GM12878 (cell line): ENCODE measurements around the gene MAP3K4. TPM values are rescaled to one million over a fixed set of nuclear protein-coding genes. Genes with fewer than 3 reads are reported as not detected.

Experiments used
- ATAC-seq: fragments of 200-7000 bp; cut with Tn5 transposase; 3 replicates; pipeline ENCODE4 v1.9.1; 2020; ENCODE audit warnings: mild to moderate bottlenecking, moderate library complexity
- BruUV-seq: library from RNA; stranded (reverse); fragments of 400-500 nt; replicated peaks from 2 replicates; lab custom pipeline; 2021; lab: Mats Ljungman, UMichigan
- CTCF ChIA-PET: fragments of 300-600 bp; sonication (Branson Sonifier 250); formaldehyde crosslinking; extraction: SDS; loops from one replicate; lab custom pipeline; 2021; ENCODE audit warnings: inconsistent platforms; lab: Yijun Ruan, JAX
- POLR2A ChIA-PET: fragments of 350-600 bp; formaldehyde crosslinking; extraction: SDS; loops from one replicate; lab custom pipeline; 2021; ENCODE audit warnings: inconsistent platforms; lab: Charles Lee
- RAD21 ChIA-PET: fragments of 300-600 bp; sonication (Branson Sonifier 250); formaldehyde crosslinking; loops from one replicate; lab custom pipeline; 2023; ENCODE audit warnings: antibody characterized with exemption; ENCODE audit not compliant: unreplicated experiment; lab: Charles Lee
- SMC1A ChIA-PET: fragments of 300-600 bp; sonication (Branson Sonifier 250); formaldehyde crosslinking; loops from one replicate; lab custom pipeline; 2023; ENCODE audit not compliant: unreplicated experiment, uncharacterized antibody; lab: Charles Lee
- DNase-seq: peaks from one replicate; pipeline ENCODE4 v3.0.0-alpha.2; 2011; ENCODE audit warnings: low read depth, low spot score
- FAIRE-seq: peaks from 3 replicates; lab custom pipeline; 2011; peaks lifted over from hg19 to GRCh38; lab: Jason Lieb, UNC
- H2AFZ ChIP-seq: 2 replicates; pipeline ENCODE4 v1.6.0; 2011; ENCODE audit warnings: low read depth, low read length, control low read depth; ENCODE audit not compliant: control insufficient read depth
- H3K27ac ChIP-seq: 2 replicates; pipeline ENCODE4 v1.5.1; 2011; ENCODE audit warnings: control low read depth; ENCODE audit not compliant: control insufficient read depth, insufficient read depth
- H3K27me3 ChIP-seq, 2 experiments: replicated peaks in 1 of 2; 2 replicates each; pipeline versions ENCODE4 v1.6.0 to v1.6.1; 2011; ENCODE audit warnings: low read length in 1 of 2; ENCODE audit not compliant: control insufficient read depth in 2 of 2, insufficient read depth in 2 of 2
- H3K36me3 ChIP-seq, 2 experiments: 2 replicates each; pipeline ENCODE4 v1.5.1; 2011; ENCODE audit warnings: low read length in 1 of 2; ENCODE audit not compliant: control insufficient read depth in 2 of 2, insufficient read depth in 2 of 2
- H3K4me1 ChIP-seq: 2 replicates; pipeline ENCODE4 v1.6.1; 2011; ENCODE audit warnings: mild to moderate bottlenecking, low read length, moderate library complexity, mixed read lengths; ENCODE audit not compliant: control insufficient read depth, insufficient read depth
- H3K4me2 ChIP-seq: 2 replicates; pipeline ENCODE4 v1.6.0; 2011; ENCODE audit warnings: control low read depth; ENCODE audit not compliant: control insufficient read depth, insufficient read depth
- H3K4me3 ChIP-seq: fragments of 200-600 bp; sonication (generic); 2 replicates; pipeline ENCODE4 v1.5.1; 2016
- H3K79me2 ChIP-seq: 2 replicates; pipeline ENCODE4 v1.6.0; 2011; ENCODE audit warnings: low read length; ENCODE audit not compliant: control insufficient read depth, insufficient read depth
- H3K9ac ChIP-seq: 2 replicates; pipeline ENCODE4 v1.8.0; 2011; ENCODE audit warnings: low read length, control low read depth, mixed read lengths; ENCODE audit not compliant: control insufficient read depth, insufficient read depth
- H3K9me3 ChIP-seq: replicated peaks from 3 replicates; pipeline ENCODE4 v1.5.1; 2011; ENCODE audit warnings: mild to moderate bottlenecking, low read length; ENCODE audit not compliant: control insufficient read depth, insufficient read depth
- H4K20me1 ChIP-seq: 2 replicates; pipeline ENCODE4 v1.6.0; 2011; ENCODE audit not compliant: control insufficient read depth, insufficient read depth
- CBX3 ChIP-seq: fragments of 200-600 bp; sonication (generic); IDR thresholded peaks from 2 replicates; pipeline ENCODE4 v1.6.1; 2016; ENCODE audit warnings: low read depth, borderline replicate concordance
- CUX1 ChIP-seq: IDR thresholded peaks from 2 replicates; pipeline ENCODE4 v1.6.1; 2012; ENCODE audit warnings: improper control_type of control experiment, low read depth, low read length; ENCODE audit not compliant: insufficient replicate concordance
- EZH2 ChIP-seq: IDR thresholded peaks from 2 replicates; pipeline ENCODE4 v1.6.1; 2012; ENCODE audit warnings: low read depth, mild to moderate bottlenecking, control low read depth, inconsistent platforms, low read length, borderline replicate concordance; ENCODE audit not compliant: control insufficient read depth
- KLF5 ChIP-seq: fragments of 450-650 bp; IDR thresholded peaks from 2 replicates; pipeline ENCODE4 v1.6.1; 2014; ENCODE audit warnings: mild to moderate bottlenecking; ENCODE audit not compliant: partially characterized antibody
- MXI1 ChIP-seq: fragments of 150-350 bp; IDR thresholded peaks from 2 replicates; pipeline ENCODE4 v1.6.1; 2011; ENCODE audit warnings: low read depth, mild to moderate bottlenecking, inconsistent platforms, low read length, improper control_type of control experiment
- RB1 ChIP-seq: fragments of 450-650 bp; formaldehyde crosslinking; IDR thresholded peaks from 2 replicates; pipeline ENCODE4 v1.6.1; 2017; ENCODE audit warnings: mild to moderate bottlenecking, borderline replicate concordance
- ZNF687 ChIP-seq: fragments of 450-650 bp; IDR thresholded peaks from 2 replicates; pipeline ENCODE4 v1.6.1; 2017; ENCODE audit warnings: mild to moderate bottlenecking, moderate library complexity
- WGBS: methylation state at CpG from one replicate; pipeline ENCODE4 v1.1.6; 2016; ENCODE audit warnings: low lambda C conversion rate; ENCODE audit not compliant: insufficient replicate concordance, insufficient coverage; ENCODE audit errors: missing lambda C conversion rate; 5-methylcytosine and 5-hydroxymethylcytosine counted together
- in situ Hi-C: fragments of 300-500 bp; cut with MboI; formaldehyde crosslinking; loops from 9 replicates; pipeline ENCODE4 v1.14.3; 2018; ENCODE audit warnings: mixed read lengths
- intact Hi-C: fragments of 100-400 bp; cut with micrococcal nuclease; formaldehyde crosslinking; loops from one replicate; pipeline ENCODE4 v1.14.2; 2022; ENCODE audit not compliant: unreplicated experiment
- polyA plus RNA-seq, 11 experiments: library from polyadenylated mRNA; depleted of rRNA in 4 of 11; unstranded in 6 of 11; stranded (reverse) in 5 of 11; fragments of >200 nt; fragmentation: Nextera tagmentation in 4 of 11; fragmentation: Illumina TruSeq in 1 of 11; extraction: Ambion mirVana in 4 of 11; extraction: Trizol in 1 of 11; gene quantifications; 1 replicate in 1 of 11; 2 replicates in 10 of 11; pipeline versions ENCODE4 v1.2.1 to v1.2.3, GENCODE V29; 2011 to 2016; ENCODE audit warnings: inconsistent platforms in 2 of 11, missing spikeins in 2 of 11, low read depth in 1 of 11
- total RNA-seq, 4 experiments: library from RNA; depleted of rRNA in 3 of 4; stranded (reverse); fragments of >200 nt in 3 of 4; fragmentation: Illumina TruSeq in 1 of 4; extraction: Trizol in 1 of 4; gene quantifications; 2 replicates each; pipeline versions ENCODE4 v1.2.1 to v1.2.3, GENCODE V29; 2013 to 2021

The MAP3K4 gene
- total and polyA plus RNA-seq, 10 of the 15 experiments (the other 5 are each of a cell fraction or from before 2014, with no cell fraction given): 14.0 to 44.5 (median 23.1) TPM

GRCh38 chr6:160971171-160971570 lies 20.4 kb upstream of the MAP3K4 start:
- no peak overlapping the region for H3K27ac ChIP-seq
- H3K9ac ChIP-seq: no peak overlapping the region
- no peak overlapping the region for H3K4me2 ChIP-seq
- intact Hi-C loops (no loop called here), in situ Hi-C loops (no loop called here)
- BruUV-seq: no TSS peak
- ChIA-PET POLR2A (interaction anchor here (1.1 kb wide), 1 partner anchor 14 kb away, joined by 3 read pairs; no protein-coding TSS in a partner anchor), SMC1A (interaction anchor here (1.1 kb wide), 1 partner anchor 40 kb away, joined by 3 read pairs; no protein-coding TSS in a partner anchor), CTCF (interaction anchor here (1.2 to 1.5 kb wide), 2 partner anchors 11 to 15 kb away, joined by 3 read pairs; no protein-coding TSS in a partner anchor), RAD21 (no interaction called here)
- no peaks in the 10 kb centered on the region for H3K36me3 ChIP-seq
- no peak for TF ChIP-seq MXI1
- TF ChIP-seq ZNF687: no peak
- no peak for TF ChIP-seq KLF5
- TF ChIP-seq EZH2: no peak
- TF ChIP-seq RB1: no peak
- no peak for TF ChIP-seq CBX3
- TF ChIP-seq CUX1: no peak
- no peaks in the 10 kb centered on the region for H4K20me1 ChIP-seq
- no peak overlapping the region for H3K4me3 ChIP-seq
- peaks cover 0 to 1% of the 10 kb centered on the region in 2 experiments; a peak in 2 of 4 replicates for H3K27me3 ChIP-seq
- ATAC-seq: no peak
- H3K4me1 ChIP-seq: no peaks in the 10 kb centered on the region
- no peak overlapping the region for H2AFZ ChIP-seq
- no peaks in the 10 kb centered on the region for H3K9me3 ChIP-seq
- DNase-seq: no peak
- no peaks in the 10 kb centered on the region for H3K79me2 ChIP-seq
- WGBS: 0% methylated on average over 1 of the region's 1 CpG
- no peak for FAIRE-seq
